ENCODE results near the gene CD300LG.
A peak's percentile ranks its signal among the peaks of the same experiment; 100 is the strongest.

CD300LG gene

GRCh38 chr17:43825567-43825966 is 21.4 kb upstream of the CD300LG start:
- DNase-seq (ENCODE audit: low spot score): no peak

- DNase-seq (ENCODE audit: low spot score): no peak
Measured at GRCh38 chr17:43826206-43826605, 20.8 kb upstream of the CD300LG start.

GRCh38 chr17:43827596-43827995 is 19.4 kb upstream of the CD300LG start:
- DNase-seq (ENCODE audit: low spot score): no peak

- no peak for DNase-seq (ENCODE audit: low spot score)
Measured at GRCh38 chr17:43829738-43830137, 17.2 kb upstream of the CD300LG start.

- no peak for DNase-seq (ENCODE audit: low spot score)
Measured at GRCh38 chr17:43830510-43831140, 16.4 kb upstream of the CD300LG start.

GRCh38 chr17:43831633-43832032 is 15.3 kb upstream of the CD300LG start:
- no peak for DNase-seq (ENCODE audit: low spot score)

- DNase-seq (ENCODE audit: low spot score): peak; percentile 92
Measured at GRCh38 chr17:43832168-43832975, 14.6 kb upstream of the CD300LG start.

- peak; percentile 97 for DNase-seq (ENCODE audit: low spot score)
Measured at GRCh38 chr17:43832976-43833829, 13.8 kb upstream of the CD300LG start, which contains the start of gene MPP3. Gene MPP3, minus strand, starts transcription at chr17:43833146. Its CDS starts 1,240 bp downstream, at chr17:43831906.

- peak; percentile 63 for DNase-seq (ENCODE audit: low spot score)
Measured at GRCh38 chr17:43834106-43834505, 12.9 kb upstream of the CD300LG start.

GRCh38 chr17:43839670-43840108 is 7.3 kb upstream of the CD300LG start:
- DNase-seq (ENCODE audit: low spot score): no peak

GRCh38 chr17:43840814-43841213 is 6.2 kb upstream of the CD300LG start:
- no peak for DNase-seq (ENCODE audit: low spot score)

GRCh38 chr17:43841282-43841681 is 5.7 kb upstream of the CD300LG start:
- DNase-seq (ENCODE audit: low spot score): no peak

- DNase-seq (ENCODE audit: low spot score): peak; percentile 58
Measured at GRCh38 chr17:43842091-43842974, 4.6 kb upstream of the CD300LG start.

GRCh38 chr17:43842975-43843325 is 4.0 kb upstream of the CD300LG start:
- no peak for DNase-seq (ENCODE audit: low spot score)

- no peak for DNase-seq (ENCODE audit: low spot score)
Measured at GRCh38 chr17:43844241-43844640, 2.7 kb upstream of the CD300LG start.

GRCh38 chr17:43845766-43846165 is 1.2 kb upstream of the CD300LG start:
- DNase-seq (ENCODE audit: low spot score): no peak

GRCh38 chr17:43846221-43846712 is 709 bp upstream of the CD300LG start:
- DNase-seq (ENCODE audit: low spot score): peak; percentile 95

GRCh38 chr17:43848601-43849000 is 1.6 kb downstream of the CD300LG start:
- DNase-seq (ENCODE audit: low spot score): no peak

- no peak for DNase-seq (ENCODE audit: low spot score)
Measured at GRCh38 chr17:43849116-43849515, 2.1 kb downstream of the CD300LG start.

GRCh38 chr17:43852571-43852970 is 5.6 kb downstream of the CD300LG start:
- DNase-seq (ENCODE audit: low spot score): no peak

GRCh38 chr17:43853546-43853945 is 6.6 kb downstream of the CD300LG start:
- DNase-seq (ENCODE audit: low spot score): no peak
